H1 (cell line): ENCODE measurements around the gene NFIA. TPM values are rescaled to one million over a fixed set of nuclear protein-coding genes. Genes with fewer than 3 reads are reported as not detected.

Source experiments
- CTCF ChIA-PET: fragments of 300-600 bp; sonication (Branson Sonifier 250); formaldehyde crosslinking; loops from one replicate; lab custom pipeline; 2021; ENCODE audit not compliant: partially characterized antibody; lab: Charles Lee
- POLR2A ChIA-PET: fragments of 300-600 bp; sonication (Branson Sonifier 250); formaldehyde crosslinking; loops from one replicate; lab custom pipeline; 2021; ENCODE audit warnings: inconsistent platforms; ENCODE audit not compliant: partially characterized antibody; lab: Charles Lee
- DNase-seq, 2 experiments: peaks; one replicate each; pipeline versions ENCODE4 v3.0.0 to v3.0.0-alpha.2; 2010 to 2022; ENCODE audit warnings: low spot score in 2 of 2, low read depth in 1 of 2, mixed read lengths in 1 of 2
- FAIRE-seq: peaks from 2 replicates; lab custom pipeline; 2011; peaks lifted over from hg19 to GRCh38; lab: Jason Lieb, UNC
- H2AFZ ChIP-seq: 2 replicates; pipeline ENCODE4 v1.8.1; 2012; ENCODE audit warnings: low read length, inconsistent platforms
- H2AK5ac ChIP-seq: 2 replicates; pipeline ENCODE4 v1.6.1; 2013; ENCODE audit warnings: low read depth, low read length
- H2BK120ac ChIP-seq: replicated peaks from 2 replicates; pipeline ENCODE3; 2013; ENCODE audit warnings: low read depth, low read length, inconsistent platforms
- H2BK12ac ChIP-seq: 2 replicates; pipeline ENCODE4 v1.6.1; 2013; ENCODE audit warnings: low read depth, low read length
- H2BK15ac ChIP-seq: 2 replicates; pipeline ENCODE4 v1.6.1; 2013; ENCODE audit warnings: low read length
- H2BK20ac ChIP-seq: 2 replicates; pipeline ENCODE4 v1.6.1; 2013; ENCODE audit warnings: low read length
- H2BK5ac ChIP-seq: 2 replicates; pipeline ENCODE4 v1.6.1; 2013; ENCODE audit warnings: low read depth, low read length
- H3K14ac ChIP-seq: 2 replicates; pipeline ENCODE4 v1.6.1; 2013; ENCODE audit warnings: inconsistent platforms; ENCODE audit not compliant: insufficient read length
- H3K18ac ChIP-seq: 2 replicates; pipeline ENCODE4 v1.6.1; 2013; ENCODE audit warnings: low read length; ENCODE audit errors: extremely low read depth
- H3K23ac ChIP-seq: 2 replicates; pipeline ENCODE4 v1.6.1; 2013; ENCODE audit warnings: inconsistent platforms; ENCODE audit not compliant: insufficient read length
- H3K23me2 ChIP-seq: 2 replicates; pipeline ENCODE4 v1.6.1; 2013; ENCODE audit warnings: low read depth, low read length
- H3K27ac ChIP-seq: 2 replicates; pipeline ENCODE4 v1.6.1; 2011; ENCODE audit warnings: low read depth, low read length, inconsistent platforms
- H3K27me3 ChIP-seq, 4 experiments: replicated peaks in 1 of 4; 1 replicate in 1 of 4; 2 replicates in 3 of 4; pipeline versions ENCODE4 v1.6.1 to v1.8.1; 2011 to 2013; ENCODE audit warnings: low read length in 3 of 4, mild to moderate bottlenecking in 3 of 4, inconsistent platforms in 2 of 4, mixed read lengths in 2 of 4, moderate library complexity in 1 of 4; ENCODE audit not compliant: control insufficient read depth in 3 of 4, insufficient read depth in 3 of 4; ENCODE audit errors: extremely low read depth in 1 of 4
- H3K36me3 ChIP-seq, 4 experiments: 2 replicates each; pipeline versions ENCODE4 v1.6.1 to v1.8.1; 2011 to 2013; ENCODE audit warnings: mild to moderate bottlenecking in 4 of 4, low read length in 3 of 4, moderate library complexity in 2 of 4, control low read depth in 1 of 4, inconsistent platforms in 1 of 4; ENCODE audit not compliant: insufficient read depth in 4 of 4, control insufficient read depth in 2 of 4
- H3K4ac ChIP-seq: replicated peaks from 2 replicates; pipeline ENCODE3; 2013; ENCODE audit warnings: low read length, low read depth, mixed read lengths, inconsistent platforms; ENCODE audit not compliant: insufficient read length
- H3K4me1 ChIP-seq, 4 experiments: replicated peaks in 1 of 4; 1 replicate in 1 of 4; 2 replicates in 3 of 4; pipeline versions ENCODE4 v1.6.1 to v1.8.1; 2011 to 2013; ENCODE audit warnings: low read length in 3 of 4, inconsistent platforms in 2 of 4, mixed read lengths in 1 of 4; ENCODE audit not compliant: insufficient read depth in 4 of 4, control insufficient read depth in 3 of 4
- H3K4me2 ChIP-seq, 2 experiments: 2 replicates each; pipeline versions ENCODE4 v1.6.1 to v1.8.1; 2011 to 2013; ENCODE audit warnings: low read depth in 2 of 2, low read length in 2 of 2, control low read depth in 1 of 2, inconsistent platforms in 1 of 2, mild to moderate bottlenecking in 1 of 2; ENCODE audit not compliant: insufficient read depth in 1 of 2
- H3K4me3 ChIP-seq, 4 experiments: fragments of 200-600, 300-600 bp in 1 of 4; sonication (generic), shearing (Covaris generic), sonication (Bioruptor Twin) in 1 of 4; 2 replicates each; pipeline versions ENCODE4 v1.5.1 to v1.8.1; 2011 to 2016; ENCODE audit warnings: low read length in 4 of 4, low read depth in 3 of 4, control low read depth in 2 of 4, inconsistent platforms in 2 of 4, mild to moderate bottlenecking in 2 of 4, mixed read lengths in 1 of 4, moderate library complexity in 1 of 4; ENCODE audit not compliant: insufficient read depth in 2 of 4; ENCODE audit errors: extremely low read depth in 1 of 4
- H3K56ac ChIP-seq: replicated peaks from 2 replicates; pipeline ENCODE3; 2013; ENCODE audit warnings: low read depth, mild to moderate bottlenecking, mixed read lengths, low read length, inconsistent platforms; ENCODE audit not compliant: insufficient read length
- H3K79me1 ChIP-seq: 2 replicates; pipeline ENCODE4 v1.6.1; 2013; ENCODE audit warnings: low read depth, low read length, control low read depth
- H3K79me2 ChIP-seq, 2 experiments: 2 replicates each; pipeline versions ENCODE4 v1.6.1 to v1.8.1; 2012 to 2013; ENCODE audit warnings: low read length in 2 of 2, mild to moderate bottlenecking in 2 of 2, inconsistent platforms in 1 of 2; ENCODE audit not compliant: insufficient read depth in 2 of 2, control insufficient read depth in 1 of 2
- H3K9ac ChIP-seq, 4 experiments: replicated peaks in 1 of 4; 1 replicate in 1 of 4; 2 replicates in 3 of 4; pipeline versions ENCODE4 v1.6.1 to v1.8.1; 2011 to 2013; ENCODE audit warnings: low read depth in 3 of 4, low read length in 3 of 4, control low read depth in 2 of 4, mild to moderate bottlenecking in 2 of 4, moderate library complexity in 2 of 4, inconsistent platforms in 1 of 4; ENCODE audit errors: extremely low read depth in 1 of 4
- H3K9me3 ChIP-seq, 2 experiments: 2 replicates each; pipeline versions ENCODE4 v1.6.1 to v1.8.1; 2012 to 2013; ENCODE audit warnings: mild to moderate bottlenecking in 2 of 2, moderate library complexity in 2 of 2, control low read depth in 1 of 2, inconsistent platforms in 1 of 2, low read depth in 1 of 2, low read length in 1 of 2, mixed read lengths in 1 of 2; ENCODE audit not compliant: insufficient read depth in 2 of 2
- H4K20me1 ChIP-seq, 2 experiments: replicated peaks in 1 of 2; 2 replicates each; pipeline versions ENCODE3 to v1.8.1; 2011 to 2013; ENCODE audit warnings: inconsistent platforms in 2 of 2, low read length in 2 of 2, mild to moderate bottlenecking in 1 of 2; ENCODE audit not compliant: insufficient read depth in 2 of 2, control insufficient read depth in 1 of 2
- H4K5ac ChIP-seq: 2 replicates; pipeline ENCODE4 v1.6.1; 2013; ENCODE audit warnings: low read length, low read depth, mixed read lengths, inconsistent platforms; ENCODE audit not compliant: insufficient read length
- H4K8ac ChIP-seq: 2 replicates; pipeline ENCODE4 v1.8.0; 2013; ENCODE audit warnings: mild to moderate bottlenecking, moderate library complexity, low read length, inconsistent platforms; ENCODE audit not compliant: insufficient read depth; ENCODE audit errors: extremely low read depth
- H4K91ac ChIP-seq: replicated peaks from 2 replicates; pipeline ENCODE3; 2013; ENCODE audit warnings: low read length, mixed read lengths, inconsistent platforms; ENCODE audit not compliant: insufficient read length
- CREB1 ChIP-seq: IDR thresholded peaks from 2 replicates; pipeline ENCODE4 v1.6.1; 2012; ENCODE audit warnings: inconsistent platforms
- MAX ChIP-seq: IDR thresholded peaks from 2 replicates; pipeline ENCODE4 v1.6.1; 2012; ENCODE audit warnings: inconsistent platforms
- TCF12 ChIP-seq: IDR thresholded peaks from 2 replicates; pipeline ENCODE4 v1.6.1; 2011; ENCODE audit warnings: low read depth, mild to moderate bottlenecking, low read length
- WGBS, 2 experiments: shearing (Covaris generic) in 1 of 2; methylation state at CpG; one replicate each; pipeline versions ENCODE4 v1.1.6 to v1.1.7; 2013 to 2015; ENCODE audit warnings: low lambda C conversion rate in 2 of 2, mixed read lengths in 2 of 2, inconsistent platforms in 1 of 2, low coverage in 1 of 2, missing lambda C conversion rate in 1 of 2; ENCODE audit not compliant: insufficient replicate concordance in 2 of 2, insufficient coverage in 1 of 2, insufficient read length in 1 of 2; ENCODE audit errors: extremely low coverage in 1 of 2, missing lambda C conversion rate in 1 of 2; 5-methylcytosine and 5-hydroxymethylcytosine counted together
- polyA plus RNA-seq, 7 experiments: library from polyadenylated mRNA; depleted of rRNA in 3 of 7; stranded (reverse) in 5 of 7; unstranded in 2 of 7; fragments of >200 nt in 5 of 7; fragments of 200-250 nt in 2 of 7; gene quantifications; 1 replicate in 5 of 7; 2 replicates in 1 of 7; 4 replicates in 1 of 7; pipeline versions ENCODE4 v1.2.1 to v1.2.3, GENCODE V29; 2011 to 2013; ENCODE audit warnings: missing spikeins in 2 of 7, mixed read lengths in 2 of 7
- total RNA-seq: library from RNA; stranded (reverse); fragmentation: NEBNext Ultra II Directional; extraction: Animal tissue kit (Norgen Biotek cat#: 25700); gene quantifications from 2 replicates; pipeline ENCODE4 v1.2.1, GENCODE V29; 2021

Gene NFIA
- total and polyA plus RNA-seq, 2 of the 8 experiments (the other 6 are each of a cell fraction or from before 2014, with no cell fraction given) = 1.8 to 2.3 TPM

- CTCF ChIA-PET = interaction anchor here (0.8 to 1.2 kb wide), 2 partner anchors 11 to 240 kb away, joined by 3 read pairs; no protein-coding TSS in a partner anchor
- POLR2A ChIA-PET = no interaction called here
- no peak for FAIRE-seq
Observed at GRCh38 chr1:61290525-61290924, 208.2 kb downstream of the NFIA start.

More at GRCh38 chr1:61290525-61290924, 208.2 kb downstream of the NFIA start:
- 0 out of 2 replicates have a peak, but pooled peaks have one; percentile 32 for TF ChIP-seq MAX
- TF ChIP-seq TCF12 = no peak
- TF ChIP-seq CREB1 = no peak
- no peak overlapping the region for H2BK5ac ChIP-seq
- no peaks in the 10 kb centered on the region for H3K27me3 ChIP-seq
- H2BK120ac ChIP-seq = no peak overlapping the region
- no peak overlapping the region for H2AK5ac ChIP-seq
- no peak overlapping the region for H3K9ac ChIP-seq
- H3K14ac ChIP-seq = no peak overlapping the region
- H3K27ac ChIP-seq = no peak overlapping the region
- H3K79me1 ChIP-seq = no peaks in the 10 kb centered on the region
- no peaks in the 10 kb centered on the region for H3K79me2 ChIP-seq
- no peak overlapping the region for H2BK20ac ChIP-seq
- 21% methylated on average over 3 of the region's 3 CpGs; no CpG with 5 or more reads in 1 of the 2 experiments for WGBS, 2 experiments
- H3K4ac ChIP-seq = no peak overlapping the region
- no peak for DNase-seq
- H2AFZ ChIP-seq = no peak overlapping the region
- H4K91ac ChIP-seq = no peak overlapping the region
- no peak overlapping the region for H3K4me3 ChIP-seq
- H3K9me3 ChIP-seq = no peaks in the 10 kb centered on the region
- H3K23ac ChIP-seq = no peak overlapping the region
- H3K4me1 ChIP-seq = peaks cover 0 to 18% (median 11%) of the 10 kb centered on the region in 4 experiments
- H4K5ac ChIP-seq = no peak overlapping the region
- H3K56ac ChIP-seq = no peak overlapping the region
- H3K4me2 ChIP-seq = no peak overlapping the region; a peak in 1 of 4 replicates
- H2BK12ac ChIP-seq = no peak overlapping the region
- H4K8ac ChIP-seq = no peak overlapping the region
- H3K18ac ChIP-seq = no peak overlapping the region
- H4K20me1 ChIP-seq = no peaks in the 10 kb centered on the region
- no peaks in the 10 kb centered on the region for H3K36me3 ChIP-seq
- H3K23me2 ChIP-seq = no peaks in the 10 kb centered on the region
- H2BK15ac ChIP-seq = no peak overlapping the region
